Measurements from ENCODE around the gene CADM2. TPM values are rescaled to one million over a fixed set of nuclear protein-coding genes. Genes with fewer than 3 reads are reported as not detected.
"Not testable (repeated sequence)": the region's sequence is repeated elsewhere in the genome, so short reads cannot be mapped to it uniquely, and the experiment has no call there.

The CADM2 gene
- total RNA-seq, 1 donor from 2014 or later: not detected

GRCh38 chr3:85077018-85077417 lies 118.2 kb downstream of the CADM2 start:
- no peak for DNase-seq (ENCODE audit: low read depth)

- DNase-seq (ENCODE audit: low read depth): peak; percentile 0
Measured at GRCh38 chr3:85081191-85081906, 122.6 kb downstream of the CADM2 start.

GRCh38 chr3:85090495-85090894 lies 131.7 kb downstream of the CADM2 start:
- DNase-seq (ENCODE audit: low read depth): no peak

- DNase-seq (ENCODE audit: low read depth): no peak
Measured at GRCh38 chr3:85100316-85100715, 141.5 kb downstream of the CADM2 start.

GRCh38 chr3:85102781-85103180 lies 144.0 kb downstream of the CADM2 start:
- DNase-seq (ENCODE audit: low read depth): no peak

- DNase-seq (ENCODE audit: low read depth): no peak
Measured at GRCh38 chr3:85110393-85110792, 151.6 kb downstream of the CADM2 start.

GRCh38 chr3:85120879-85121278 lies 162.1 kb downstream of the CADM2 start:
- no peak for DNase-seq (ENCODE audit: low read depth)

GRCh38 chr3:85132864-85133263 lies 174.1 kb downstream of the CADM2 start:
- DNase-seq (ENCODE audit: low read depth): not testable (repeated sequence)

- not testable (repeated sequence) for DNase-seq (ENCODE audit: low read depth)
Measured at GRCh38 chr3:85133691-85134420, 175.1 kb downstream of the CADM2 start.

- DNase-seq (ENCODE audit: low read depth): no peak
Measured at GRCh38 chr3:85142626-85143025, 183.8 kb downstream of the CADM2 start.

GRCh38 chr3:85148036-85148435 lies 189.2 kb downstream of the CADM2 start:
- no peak for DNase-seq (ENCODE audit: low read depth)

GRCh38 chr3:85151555-85151954 lies 192.8 kb downstream of the CADM2 start:
- DNase-seq (ENCODE audit: low read depth): no peak

- DNase-seq (ENCODE audit: low read depth): not testable (repeated sequence)
Measured at GRCh38 chr3:85153279-85153678, 194.5 kb downstream of the CADM2 start.

- no peak for DNase-seq (ENCODE audit: low read depth)
Measured at GRCh38 chr3:85159376-85159775, 200.6 kb downstream of the CADM2 start.

GRCh38 chr3:85161544-85161943 lies 202.8 kb downstream of the CADM2 start:
- peak; percentile 1 for DNase-seq (ENCODE audit: low read depth)

- no peak for DNase-seq (ENCODE audit: low read depth)
Measured at GRCh38 chr3:85162905-85163304, 204.1 kb downstream of the CADM2 start.

GRCh38 chr3:85164436-85164835 lies 205.6 kb downstream of the CADM2 start:
- no peak for DNase-seq (ENCODE audit: low read depth)

GRCh38 chr3:85167576-85167975 lies 208.8 kb downstream of the CADM2 start:
- no peak for DNase-seq (ENCODE audit: low read depth)

GRCh38 chr3:85170646-85171045 lies 211.9 kb downstream of the CADM2 start:
- no peak for DNase-seq (ENCODE audit: low read depth)

- DNase-seq (ENCODE audit: low read depth): no peak
Measured at GRCh38 chr3:85171976-85172375, 213.2 kb downstream of the CADM2 start.

- no peak for DNase-seq (ENCODE audit: low read depth)
Measured at GRCh38 chr3:85176799-85177198, 218.0 kb downstream of the CADM2 start.

- no peak for DNase-seq (ENCODE audit: low read depth)
Measured at GRCh38 chr3:85182975-85183752, 224.4 kb downstream of the CADM2 start.

GRCh38 chr3:85185495-85185894 lies 226.7 kb downstream of the CADM2 start:
- DNase-seq (ENCODE audit: low read depth): no peak

All from renal cortical epithelial cell (primary cell).